H9 (cell line): ENCODE results near the gene CACNB4. TPM values are rescaled to one million over a fixed set of nuclear protein-coding genes. Genes with fewer than 3 reads are reported as not detected.
"Not testable (repeated sequence)": the region's sequence is repeated elsewhere in the genome, so short reads cannot be mapped to it uniquely, and the experiment has no call there.

Experiments
- DNase-seq: peaks from one replicate; pipeline ENCODE4 v3.0.0-alpha.2; 2017
- H2AFZ ChIP-seq: one replicate; pipeline ENCODE4 v1.6.1; 2013; ENCODE audit warnings: mild to moderate bottlenecking, low read length, control low read depth, moderate library complexity
- H2AK5ac ChIP-seq: 2 replicates; pipeline ENCODE4 v1.6.1; 2013; ENCODE audit warnings: low read length, control low read depth, mixed read lengths; ENCODE audit not compliant: insufficient read length
- H2BK120ac ChIP-seq: one replicate; pipeline ENCODE4 v1.6.1; 2013; ENCODE audit warnings: low read depth, mild to moderate bottlenecking, low read length, control low read depth, inconsistent platforms; ENCODE audit not compliant: poor library complexity, severe bottlenecking
- H2BK12ac ChIP-seq: 2 replicates; pipeline ENCODE4 v1.6.1; 2013; ENCODE audit warnings: low read length, control low read depth, mixed read lengths, low read depth; ENCODE audit not compliant: insufficient read length
- H2BK15ac ChIP-seq: 2 replicates; pipeline ENCODE4 v1.6.1; 2013; ENCODE audit warnings: low read depth, low read length, control low read depth
- H2BK20ac ChIP-seq: one replicate; pipeline ENCODE4 v1.6.1; 2013; ENCODE audit warnings: low read depth, mild to moderate bottlenecking, low read length, control low read depth, inconsistent platforms; ENCODE audit not compliant: poor library complexity, severe bottlenecking
- H2BK5ac ChIP-seq: 2 replicates; pipeline ENCODE4 v1.6.1; 2013; ENCODE audit warnings: low read length, control low read depth, mixed read lengths; ENCODE audit not compliant: insufficient read length
- H3K14ac ChIP-seq: 2 replicates; pipeline ENCODE4 v1.6.1; 2013; ENCODE audit warnings: low read length, control low read depth; ENCODE audit not compliant: insufficient read depth
- H3K18ac ChIP-seq: 2 replicates; pipeline ENCODE4 v1.6.1; 2013; ENCODE audit warnings: low read depth, mild to moderate bottlenecking, mixed read lengths, low read length, control low read depth; ENCODE audit not compliant: insufficient read length
- H3K23ac ChIP-seq: 2 replicates; pipeline ENCODE4 v1.6.1; 2013; ENCODE audit warnings: low read length, control low read depth, mixed read lengths, low read depth; ENCODE audit not compliant: insufficient read length
- H3K23me2 ChIP-seq: 2 replicates; pipeline ENCODE4 v1.6.1; 2013; ENCODE audit warnings: low read depth, mild to moderate bottlenecking, mixed read lengths, low read length, control low read depth; ENCODE audit not compliant: insufficient read length, poor library complexity, severe bottlenecking
- H3K27ac ChIP-seq: 2 replicates; pipeline ENCODE4 v1.5.1; 2013; ENCODE audit warnings: low read length, control low read depth, mixed read lengths, low read depth; ENCODE audit not compliant: insufficient read length
- H3K27me3 ChIP-seq: 2 replicates; pipeline ENCODE4 v1.6.1; 2013; ENCODE audit warnings: low read length, control low read depth, inconsistent platforms; ENCODE audit not compliant: insufficient read depth
- H3K4ac ChIP-seq: 2 replicates; pipeline ENCODE4 v1.6.1; 2013; ENCODE audit warnings: low read depth, mild to moderate bottlenecking, control low read depth, inconsistent platforms, low read length, moderate library complexity
- H3K4me1 ChIP-seq: 2 replicates; pipeline ENCODE4 v1.6.1; 2013; ENCODE audit warnings: low read length, control low read depth, inconsistent platforms; ENCODE audit not compliant: insufficient read depth
- H3K4me2 ChIP-seq: 2 replicates; pipeline ENCODE4 v1.6.1; 2013; ENCODE audit warnings: low read length, control low read depth, mixed read lengths; ENCODE audit not compliant: insufficient read length, insufficient read depth
- H3K56ac ChIP-seq: 2 replicates; pipeline ENCODE4 v1.6.1; 2013; ENCODE audit warnings: low read depth, mild to moderate bottlenecking, mixed read lengths, low read length, control low read depth; ENCODE audit not compliant: insufficient read length
- H3K79me1 ChIP-seq: 2 replicates; pipeline ENCODE4 v1.6.1; 2013; ENCODE audit warnings: low read depth, mild to moderate bottlenecking, moderate library complexity, low read length, control low read depth, inconsistent platforms; ENCODE audit not compliant: insufficient read depth, poor library complexity, severe bottlenecking
- H3K79me2 ChIP-seq: 2 replicates; pipeline ENCODE4 v1.6.1; 2013; ENCODE audit warnings: low read length, control low read depth, inconsistent platforms; ENCODE audit not compliant: insufficient read depth
- H3K9ac ChIP-seq: 2 replicates; pipeline ENCODE4 v1.6.1; 2013; ENCODE audit warnings: low read length, control low read depth, mixed read lengths; ENCODE audit not compliant: insufficient read length; ENCODE audit errors: extremely low read depth
- H3K9me3 ChIP-seq: one replicate; pipeline ENCODE4 v1.6.1; 2013; ENCODE audit warnings: low read depth, low read length, inconsistent platforms; ENCODE audit not compliant: control insufficient read depth
- H3T11ph ChIP-seq: one replicate; pipeline ENCODE4 v1.6.1; 2013; ENCODE audit warnings: mild to moderate bottlenecking, low read length, control low read depth, inconsistent platforms
- H4K20me1 ChIP-seq: one replicate; pipeline ENCODE4 v1.6.1; 2013; ENCODE audit not compliant: control insufficient read depth, insufficient read length, insufficient read depth
- H4K5ac ChIP-seq: 2 replicates; pipeline ENCODE4 v1.6.1; 2013; ENCODE audit warnings: low read depth, mild to moderate bottlenecking, mixed read lengths, low read length, control low read depth; ENCODE audit not compliant: insufficient read length
- H4K8ac ChIP-seq: replicated peaks from 2 replicates; pipeline ENCODE4 v1.6.1; 2013; ENCODE audit warnings: low read length, control low read depth, mixed read lengths, low read depth; ENCODE audit not compliant: insufficient read length
- H4K91ac ChIP-seq: 2 replicates; pipeline ENCODE4 v1.6.1; 2013; ENCODE audit warnings: low read depth, mild to moderate bottlenecking, moderate library complexity, mixed read lengths, low read length, control low read depth; ENCODE audit not compliant: insufficient read length
- H3K27ac Mint-ChIP-seq, 3 experiments: 2 replicates in 2 of 3; 3 replicates in 1 of 3; pipeline ENCODE4 v1.8.0; 2020 to 2021; ENCODE audit warnings: mixed read lengths in 3 of 3, mild to moderate bottlenecking in 1 of 3, moderate library complexity in 1 of 3
- H3K27me3 Mint-ChIP-seq: 2 replicates; pipeline ENCODE4 v1.8.0; 2021; ENCODE audit warnings: low read depth, mild to moderate bottlenecking, moderate library complexity, mixed read lengths
- H3K36me3 Mint-ChIP-seq, 3 experiments: 2 replicates in 2 of 3; 3 replicates in 1 of 3; pipeline ENCODE4 v1.8.0; 2020 to 2021; ENCODE audit warnings: low read depth in 3 of 3, mixed read lengths in 3 of 3; ENCODE audit not compliant: insufficient read depth in 1 of 3
- H3K4me1 Mint-ChIP-seq, 2 experiments: 2 replicates each; pipeline ENCODE4 v1.8.0; 2020; ENCODE audit warnings: mixed read lengths in 2 of 2
- H3K4me3 Mint-ChIP-seq, 2 experiments: 2 replicates in 1 of 2; 3 replicates in 1 of 2; pipeline ENCODE4 v1.8.0; 2020 to 2021; ENCODE audit warnings: mild to moderate bottlenecking in 2 of 2, mixed read lengths in 2 of 2, moderate library complexity in 1 of 2
- H3K9me3 Mint-ChIP-seq, 2 experiments: 2 replicates in 1 of 2; 3 replicates in 1 of 2; pipeline ENCODE4 v1.8.0; 2020; ENCODE audit warnings: mild to moderate bottlenecking in 2 of 2, mixed read lengths in 2 of 2, moderate library complexity in 1 of 2
- WGBS: extraction: QIAGEN DNeasy Blood & Tissue Kit; methylation state at CpG from one replicate; pipeline ENCODE4 v1.1.7; 2013; ENCODE audit warnings: missing lambda C conversion rate, low lambda C conversion rate, mixed read lengths; ENCODE audit not compliant: insufficient read length; ENCODE audit errors: extremely low coverage; 5-methylcytosine and 5-hydroxymethylcytosine counted together
- total RNA-seq: library from RNA; stranded (reverse); gene quantifications from 2 replicates; pipeline ENCODE4 v1.2.1, GENCODE V29; 2021
- TF ChIP-seq, protein P1 (sequence below): fragments of 200-600 bp; sonication (generic); conservative IDR thresholded peaks from 3 replicates; pipeline ENCODE4 v1.8.0; 2021; ENCODE audit warnings: antibody characterized with exemption, mild to moderate bottlenecking

Gene CACNB4
- total RNA-seq, 1 experiment from 2014 or later: 1.4 TPM

DNA sequence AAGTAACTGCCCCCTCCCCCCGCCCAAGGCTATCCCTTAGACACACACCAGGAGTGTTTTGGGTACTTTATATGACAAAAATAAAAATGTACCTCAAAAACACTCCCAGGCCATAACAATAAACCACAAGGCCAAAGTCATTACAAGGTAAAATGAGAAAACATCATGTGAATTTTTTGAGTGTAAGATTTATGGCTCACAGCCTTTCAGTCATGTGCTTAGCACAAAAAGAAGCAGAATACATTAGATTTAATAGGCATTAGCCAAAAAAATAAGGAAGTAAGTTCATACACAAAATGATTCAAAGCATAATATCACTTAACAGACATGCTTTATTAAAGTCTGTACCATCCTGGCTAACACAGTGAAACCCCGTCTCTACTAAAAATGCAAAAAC, 103.7 kb downstream of the CACNB4 start:
- H2AFZ ChIP-seq: no peak overlapping the region
- peaks cover 13 to 18% of the 10 kb centered on the region in 2 experiments for H3K4me1 Mint-ChIP-seq
- H3K9me3 Mint-ChIP-seq: no peaks in the 10 kb centered on the region
- no peak overlapping the region for H3T11ph ChIP-seq
- no peak overlapping the region for H3K4me2 ChIP-seq
- no peak overlapping the region for H4K5ac ChIP-seq
- H3K27me3 Mint-ChIP-seq: peaks cover 2% of the 10 kb centered on the region
- no peaks in the 10 kb centered on the region for H3K79me2 ChIP-seq
- no peaks in the 10 kb centered on the region for H3K9me3 ChIP-seq
- no peak overlapping the region for H3K27ac ChIP-seq
- no peak for DNase-seq
- H3K23ac ChIP-seq: no peak overlapping the region
- H4K91ac ChIP-seq: no peak overlapping the region
- no peaks in the 10 kb centered on the region for H3K36me3 Mint-ChIP-seq
- WGBS: no CpG with 5 or more reads among the region's 2 CpGs
- no peak overlapping the region for H2BK15ac ChIP-seq
- no peak overlapping the region for H3K56ac ChIP-seq
- no peak overlapping the region for H3K18ac ChIP-seq
- TF ChIP-seq, protein P1, sequence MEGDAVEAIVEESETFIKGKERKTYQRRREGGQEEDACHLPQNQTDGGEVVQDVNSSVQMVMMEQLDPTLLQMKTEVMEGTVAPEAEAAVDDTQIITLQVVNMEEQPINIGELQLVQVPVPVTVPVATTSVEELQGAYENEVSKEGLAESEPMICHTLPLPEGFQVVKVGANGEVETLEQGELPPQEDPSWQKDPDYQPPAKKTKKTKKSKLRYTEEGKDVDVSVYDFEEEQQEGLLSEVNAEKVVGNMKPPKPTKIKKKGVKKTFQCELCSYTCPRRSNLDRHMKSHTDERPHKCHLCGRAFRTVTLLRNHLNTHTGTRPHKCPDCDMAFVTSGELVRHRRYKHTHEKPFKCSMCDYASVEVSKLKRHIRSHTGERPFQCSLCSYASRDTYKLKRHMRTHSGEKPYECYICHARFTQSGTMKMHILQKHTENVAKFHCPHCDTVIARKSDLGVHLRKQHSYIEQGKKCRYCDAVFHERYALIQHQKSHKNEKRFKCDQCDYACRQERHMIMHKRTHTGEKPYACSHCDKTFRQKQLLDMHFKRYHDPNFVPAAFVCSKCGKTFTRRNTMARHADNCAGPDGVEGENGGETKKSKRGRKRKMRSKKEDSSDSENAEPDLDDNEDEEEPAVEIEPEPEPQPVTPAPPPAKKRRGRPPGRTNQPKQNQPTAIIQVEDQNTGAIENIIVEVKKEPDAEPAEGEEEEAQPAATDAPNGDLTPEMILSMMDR: no peak
- no peaks in the 10 kb centered on the region for H3K79me1 ChIP-seq
- no peaks in the 10 kb centered on the region for H4K20me1 ChIP-seq
- no peak overlapping the region for H2BK5ac ChIP-seq
- H4K8ac ChIP-seq: no peak overlapping the region
- no peak overlapping the region for H2AK5ac ChIP-seq
- H2BK120ac ChIP-seq: no peak overlapping the region
- no peak overlapping the region for H3K27ac Mint-ChIP-seq
- no peaks in the 10 kb centered on the region for H3K27me3 ChIP-seq
- H3K23me2 ChIP-seq: no peaks in the 10 kb centered on the region
- H3K9ac ChIP-seq: no peak overlapping the region
- H3K4ac ChIP-seq: no peak overlapping the region
- H3K14ac ChIP-seq: no peak overlapping the region
- no peak overlapping the region for H2BK20ac ChIP-seq
- H3K4me3 Mint-ChIP-seq: no peak overlapping the region
- H2BK12ac ChIP-seq: no peak overlapping the region
- H3K4me1 ChIP-seq: no peaks in the 10 kb centered on the region

DNA sequence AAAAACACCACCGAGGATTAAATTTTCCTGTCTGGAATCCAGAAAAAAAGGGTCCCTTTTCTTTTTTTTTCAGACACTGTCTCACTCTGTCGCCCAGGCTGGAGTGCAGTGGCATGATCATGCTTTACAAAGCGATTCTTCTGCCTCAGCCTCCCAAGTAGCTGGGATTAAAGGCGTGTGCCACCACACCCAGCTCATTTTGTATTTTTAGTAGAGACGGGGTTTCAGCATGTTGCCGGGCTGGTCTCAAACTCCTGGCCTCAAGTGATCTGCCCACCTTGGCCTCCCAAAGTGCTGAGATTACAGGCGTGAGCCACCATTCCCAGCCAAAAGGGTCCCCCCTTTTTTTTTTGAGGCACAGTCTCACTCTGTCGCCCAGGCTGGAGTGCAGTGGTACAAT, 104.7 kb downstream of the CACNB4 start:
- H4K91ac ChIP-seq, H3K4me1 ChIP-seq, H3K4me3 Mint-ChIP-seq, H3K27me3 Mint-ChIP-seq, H3K9me3 ChIP-seq, H2AK5ac ChIP-seq, H3K9ac ChIP-seq, H3K4ac ChIP-seq, H2BK120ac ChIP-seq, H3K79me1 ChIP-seq, H3K56ac ChIP-seq, H3K14ac ChIP-seq, H2BK5ac ChIP-seq, DNase-seq, H4K5ac ChIP-seq, H2BK12ac ChIP-seq, H3K23me2 ChIP-seq, H3K36me3 Mint-ChIP-seq, H3K27ac ChIP-seq, H3K18ac ChIP-seq, H3K79me2 ChIP-seq, H3K27me3 ChIP-seq, H3K4me2 ChIP-seq, H4K20me1 ChIP-seq, H3K27ac Mint-ChIP-seq, H3T11ph ChIP-seq, H2AFZ ChIP-seq, H3K9me3 Mint-ChIP-seq, H2BK15ac ChIP-seq, H2BK20ac ChIP-seq, H3K23ac ChIP-seq, H4K8ac ChIP-seq: not testable (repeated sequence)
- H3K4me1 Mint-ChIP-seq: peaks cover 10 to 11% of the 10 kb centered on the region in 2 experiments
- no CpG with 5 or more reads among the region's 8 CpGs for WGBS
